HepG2 (cell line): ENCODE results near the gene GADD45GIP1. TPM values are rescaled to one million over a fixed set of nuclear protein-coding genes. Genes with fewer than 3 reads are reported as not detected.
A peak's percentile ranks its signal among the peaks of the same experiment; 100 is the strongest.

Experiments used
- AKAP8 ChIP-seq: sonication (generic); formaldehyde crosslinking; IDR thresholded peaks from 2 replicates; pipeline ENCODE4 v1.5.1; 2020; ENCODE audit warnings: mild to moderate bottlenecking, missing genetic modification reagents
- ARNT ChIP-seq: fragments of 450-650 bp; IDR thresholded peaks from 2 replicates; pipeline ENCODE4 v1.6.1; 2017
- CEBPG ChIP-seq: IDR thresholded peaks from 2 replicates; pipeline ENCODE4 v1.6.1; 2016
- CHCHD3 ChIP-seq: sonication (generic); formaldehyde crosslinking; IDR thresholded peaks from 2 replicates; pipeline ENCODE4 v1.8.0; 2022; ENCODE audit warnings: mild to moderate bottlenecking, missing genetic modification reagents, moderate library complexity
- EZH2 ChIP-seq: conservative IDR thresholded peaks from 2 replicates; pipeline ENCODE4 v1.6.1; 2012; ENCODE audit warnings: mild to moderate bottlenecking, low read depth, low read length, moderate library complexity
- KAT7 ChIP-seq: IDR thresholded peaks from 2 replicates; pipeline ENCODE4 v1.6.1; 2018; ENCODE audit warnings: borderline replicate concordance, missing compliant biosample characterization
- KLF15 ChIP-seq: sonication (generic); formaldehyde crosslinking; IDR thresholded peaks from 2 replicates; pipeline ENCODE4 v1.8.1; 2023; ENCODE audit warnings: borderline replicate concordance, mild to moderate bottlenecking, inconsistent platforms, missing genetic modification reagents, mixed read lengths
- PLRG1 ChIP-seq: fragments of 450-650 bp; conservative IDR thresholded peaks from 2 replicates; pipeline ENCODE4 v1.6.1; 2016
- RCOR2 ChIP-seq: IDR thresholded peaks from 2 replicates; pipeline ENCODE4 v1.6.1; 2016; ENCODE audit warnings: missing biosample characterization, missing genetic modification reagents
- SAFB2 ChIP-seq: sonication (generic); formaldehyde crosslinking; IDR thresholded peaks from 2 replicates; pipeline ENCODE4 v1.5.1; 2020; ENCODE audit warnings: missing genetic modification reagents, low read depth, mild to moderate bottlenecking, borderline replicate concordance
- STAT5B ChIP-seq: sonication (generic); formaldehyde crosslinking; IDR thresholded peaks from 2 replicates; pipeline ENCODE4 v1.4.0; 2020; ENCODE audit warnings: missing genetic modification reagents
- ZNF33A ChIP-seq: sonication (generic); formaldehyde crosslinking; IDR thresholded peaks from 2 replicates; pipeline ENCODE4 v1.5.1; 2020; ENCODE audit warnings: missing genetic modification reagents, mild to moderate bottlenecking, moderate library complexity, borderline replicate concordance
- ZNF614 ChIP-seq: IDR thresholded peaks from 2 replicates; pipeline ENCODE4 v1.6.1; 2018; ENCODE audit warnings: missing biosample characterization, missing genetic modification reagents, inconsistent platforms, borderline replicate concordance
- ZNF660 ChIP-seq: sonication (generic); formaldehyde crosslinking; IDR thresholded peaks from 2 replicates; pipeline ENCODE4 v1.5.1; 2020; ENCODE audit warnings: mild to moderate bottlenecking, low read depth, missing genetic modification reagents, borderline replicate concordance
- ZNF724P ChIP-seq: sonication (generic); formaldehyde crosslinking; IDR thresholded peaks from 2 replicates; pipeline ENCODE4 v1.8.0; 2022; ENCODE audit warnings: missing genetic modification reagents, borderline replicate concordance
- polyA plus RNA-seq, 8 experiments: library from polyadenylated mRNA; depleted of rRNA in 3 of 8; stranded (reverse) in 7 of 8; unstranded in 1 of 8; fragments of >200 nt; fragmentation: Illumina TruSeq in 4 of 8; extraction: Trizol in 4 of 8; gene quantifications; 2 replicates each; pipeline versions ENCODE4 v1.2.1 to v1.2.3, GENCODE V29; 2011 to 2016; ENCODE audit warnings: low read depth in 4 of 8, missing spikeins in 1 of 8, mixed read lengths in 1 of 8; ENCODE audit not compliant: insufficient read depth in 1 of 8
- total RNA-seq, 5 experiments: library from RNA; depleted of rRNA; stranded (reverse); fragments of >200 nt; fragmentation: Illumina TruSeq; extraction: Trizol; gene quantifications; 2 replicates each; pipeline ENCODE4 v1.2.3, GENCODE V29; 2016; ENCODE audit warnings: low read depth in 1 of 5
- TF ChIP-seq, protein P1 (sequence below): sonication (generic); formaldehyde crosslinking; IDR thresholded peaks from 2 replicates; pipeline ENCODE4 v1.8.0; 2022; ENCODE audit warnings: mild to moderate bottlenecking, missing genetic modification reagents, moderate library complexity
- TF ChIP-seq, protein P2 (sequence below): sonication (generic); formaldehyde crosslinking; IDR thresholded peaks from 2 replicates; pipeline ENCODE4 v1.4.0; 2020; ENCODE audit warnings: mild to moderate bottlenecking, missing genetic modification reagents
- TF ChIP-seq, protein P3 (sequence below): conservative IDR thresholded peaks from 2 replicates; pipeline ENCODE4 v1.6.1; 2018; ENCODE audit warnings: missing genetic modification reagents
- TF ChIP-seq, protein P4 (sequence below): sonication (generic); formaldehyde crosslinking; IDR thresholded peaks from 2 replicates; pipeline ENCODE4 v1.5.1; 2020; ENCODE audit warnings: mild to moderate bottlenecking, missing genetic modification reagents, moderate library complexity

Gene GADD45GIP1
- total and polyA plus RNA-seq, 2 of the 13 experiments (the other 11 are each of a cell fraction or from before 2014, with no cell fraction given), result 24.6 to 30.7 TPM

DNA sequence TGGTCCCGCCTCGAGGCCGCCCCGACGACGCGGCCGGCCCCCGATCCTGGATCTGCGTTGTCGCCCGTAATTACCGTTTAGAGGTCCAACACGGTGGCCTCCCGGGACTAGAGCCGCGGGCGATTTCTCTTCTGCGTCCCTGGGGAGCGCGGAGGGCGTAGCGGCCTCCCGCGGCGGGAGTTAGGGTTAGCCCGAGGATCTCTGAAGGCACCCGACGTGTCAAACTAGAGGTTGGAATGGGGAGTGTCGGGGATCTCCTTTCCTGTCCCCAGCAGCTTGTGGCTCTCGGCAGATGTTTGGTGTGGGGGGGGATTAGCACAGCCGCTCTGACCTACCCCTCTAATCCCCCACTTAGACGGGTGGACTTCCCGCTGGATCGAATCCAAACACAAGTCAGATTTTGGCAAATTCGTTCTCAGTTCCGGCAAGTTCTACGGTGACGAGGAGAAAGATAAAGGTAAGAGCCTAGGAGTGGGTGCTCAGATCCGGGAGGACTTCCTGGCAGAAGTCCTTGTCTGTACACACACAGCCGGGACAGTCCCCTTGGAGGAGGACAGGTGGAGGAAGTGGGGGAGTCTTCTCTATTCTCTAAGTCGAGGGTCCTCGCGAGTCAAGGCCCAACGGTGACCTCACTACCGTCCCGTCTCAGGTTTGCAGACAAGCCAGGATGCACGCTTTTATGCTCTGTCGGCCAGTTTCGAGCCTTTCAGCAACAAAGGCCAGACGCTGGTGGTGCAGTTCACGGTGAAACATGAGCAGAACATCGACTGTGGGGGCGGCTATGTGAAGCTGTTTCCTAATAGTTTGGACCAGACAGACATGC, 18.0 kb downstream of the GADD45GIP1 start (continued):
- TF ChIP-seq, protein P1, sequence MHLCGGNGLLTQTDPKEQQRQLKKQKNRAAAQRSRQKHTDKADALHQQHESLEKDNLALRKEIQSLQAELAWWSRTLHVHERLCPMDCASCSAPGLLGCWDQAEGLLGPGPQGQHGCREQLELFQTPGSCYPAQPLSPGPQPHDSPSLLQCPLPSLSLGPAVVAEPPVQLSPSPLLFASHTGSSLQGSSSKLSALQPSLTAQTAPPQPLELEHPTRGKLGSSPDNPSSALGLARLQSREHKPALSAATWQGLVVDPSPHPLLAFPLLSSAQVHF (CRISPR knock-in tag), result 0 out of 2 replicates have a peak, but pooled peaks have one; percentile 6
- TF ChIP-seq ARNT (no peak), EZH2 (no peak), ZNF614 (CRISPR knock-in tag) (no peak), ZNF660 (CRISPR knock-in tag) (no peak), CEBPG (CRISPR knock-in tag) (no peak), ZNF33A (CRISPR knock-in tag) (no peak), CHCHD3 (CRISPR knock-in tag) (no peak), PLRG1 (no peak), ZNF724P (no peak), KLF15 (CRISPR knock-in tag) (no peak), STAT5B (CRISPR knock-in tag) (no peak), RCOR2 (CRISPR knock-in tag) (no peak; the same call in 1 of the 2 replicates), SAFB2 (no peak), AKAP8 (CRISPR knock-in tag) (no peak), KAT7 (CRISPR knock-in tag) (no peak; the same call in 1 of the 2 replicates)
- TF ChIP-seq, protein P2, sequence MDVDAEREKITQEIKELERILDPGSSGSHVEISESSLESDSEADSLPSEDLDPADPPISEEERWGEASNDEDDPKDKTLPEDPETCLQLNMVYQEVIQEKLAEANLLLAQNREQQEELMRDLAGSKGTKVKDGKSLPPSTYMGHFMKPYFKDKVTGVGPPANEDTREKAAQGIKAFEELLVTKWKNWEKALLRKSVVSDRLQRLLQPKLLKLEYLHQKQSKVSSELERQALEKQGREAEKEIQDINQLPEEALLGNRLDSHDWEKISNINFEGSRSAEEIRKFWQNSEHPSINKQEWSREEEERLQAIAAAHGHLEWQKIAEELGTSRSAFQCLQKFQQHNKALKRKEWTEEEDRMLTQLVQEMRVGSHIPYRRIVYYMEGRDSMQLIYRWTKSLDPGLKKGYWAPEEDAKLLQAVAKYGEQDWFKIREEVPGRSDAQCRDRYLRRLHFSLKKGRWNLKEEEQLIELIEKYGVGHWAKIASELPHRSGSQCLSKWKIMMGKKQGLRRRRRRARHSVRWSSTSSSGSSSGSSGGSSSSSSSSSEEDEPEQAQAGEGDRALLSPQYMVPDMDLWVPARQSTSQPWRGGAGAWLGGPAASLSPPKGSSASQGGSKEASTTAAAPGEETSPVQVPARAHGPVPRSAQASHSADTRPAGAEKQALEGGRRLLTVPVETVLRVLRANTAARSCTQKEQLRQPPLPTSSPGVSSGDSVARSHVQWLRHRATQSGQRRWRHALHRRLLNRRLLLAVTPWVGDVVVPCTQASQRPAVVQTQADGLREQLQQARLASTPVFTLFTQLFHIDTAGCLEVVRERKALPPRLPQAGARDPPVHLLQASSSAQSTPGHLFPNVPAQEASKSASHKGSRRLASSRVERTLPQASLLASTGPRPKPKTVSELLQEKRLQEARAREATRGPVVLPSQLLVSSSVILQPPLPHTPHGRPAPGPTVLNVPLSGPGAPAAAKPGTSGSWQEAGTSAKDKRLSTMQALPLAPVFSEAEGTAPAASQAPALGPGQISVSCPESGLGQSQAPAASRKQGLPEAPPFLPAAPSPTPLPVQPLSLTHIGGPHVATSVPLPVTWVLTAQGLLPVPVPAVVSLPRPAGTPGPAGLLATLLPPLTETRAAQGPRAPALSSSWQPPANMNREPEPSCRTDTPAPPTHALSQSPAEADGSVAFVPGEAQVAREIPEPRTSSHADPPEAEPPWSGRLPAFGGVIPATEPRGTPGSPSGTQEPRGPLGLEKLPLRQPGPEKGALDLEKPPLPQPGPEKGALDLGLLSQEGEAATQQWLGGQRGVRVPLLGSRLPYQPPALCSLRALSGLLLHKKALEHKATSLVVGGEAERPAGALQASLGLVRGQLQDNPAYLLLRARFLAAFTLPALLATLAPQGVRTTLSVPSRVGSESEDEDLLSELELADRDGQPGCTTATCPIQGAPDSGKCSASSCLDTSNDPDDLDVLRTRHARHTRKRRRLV (CRISPR knock-in tag), result no peak
- TF ChIP-seq, protein P3, sequence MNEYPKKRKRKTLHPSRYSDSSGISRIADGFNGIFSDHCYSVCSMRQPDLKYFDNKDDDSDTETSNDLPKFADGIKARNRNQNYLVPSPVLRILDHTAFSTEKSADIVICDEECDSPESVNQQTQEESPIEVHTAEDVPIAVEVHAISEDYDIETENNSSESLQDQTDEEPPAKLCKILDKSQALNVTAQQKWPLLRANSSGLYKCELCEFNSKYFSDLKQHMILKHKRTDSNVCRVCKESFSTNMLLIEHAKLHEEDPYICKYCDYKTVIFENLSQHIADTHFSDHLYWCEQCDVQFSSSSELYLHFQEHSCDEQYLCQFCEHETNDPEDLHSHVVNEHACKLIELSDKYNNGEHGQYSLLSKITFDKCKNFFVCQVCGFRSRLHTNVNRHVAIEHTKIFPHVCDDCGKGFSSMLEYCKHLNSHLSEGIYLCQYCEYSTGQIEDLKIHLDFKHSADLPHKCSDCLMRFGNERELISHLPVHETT, result no peak
- TF ChIP-seq, protein P4, sequence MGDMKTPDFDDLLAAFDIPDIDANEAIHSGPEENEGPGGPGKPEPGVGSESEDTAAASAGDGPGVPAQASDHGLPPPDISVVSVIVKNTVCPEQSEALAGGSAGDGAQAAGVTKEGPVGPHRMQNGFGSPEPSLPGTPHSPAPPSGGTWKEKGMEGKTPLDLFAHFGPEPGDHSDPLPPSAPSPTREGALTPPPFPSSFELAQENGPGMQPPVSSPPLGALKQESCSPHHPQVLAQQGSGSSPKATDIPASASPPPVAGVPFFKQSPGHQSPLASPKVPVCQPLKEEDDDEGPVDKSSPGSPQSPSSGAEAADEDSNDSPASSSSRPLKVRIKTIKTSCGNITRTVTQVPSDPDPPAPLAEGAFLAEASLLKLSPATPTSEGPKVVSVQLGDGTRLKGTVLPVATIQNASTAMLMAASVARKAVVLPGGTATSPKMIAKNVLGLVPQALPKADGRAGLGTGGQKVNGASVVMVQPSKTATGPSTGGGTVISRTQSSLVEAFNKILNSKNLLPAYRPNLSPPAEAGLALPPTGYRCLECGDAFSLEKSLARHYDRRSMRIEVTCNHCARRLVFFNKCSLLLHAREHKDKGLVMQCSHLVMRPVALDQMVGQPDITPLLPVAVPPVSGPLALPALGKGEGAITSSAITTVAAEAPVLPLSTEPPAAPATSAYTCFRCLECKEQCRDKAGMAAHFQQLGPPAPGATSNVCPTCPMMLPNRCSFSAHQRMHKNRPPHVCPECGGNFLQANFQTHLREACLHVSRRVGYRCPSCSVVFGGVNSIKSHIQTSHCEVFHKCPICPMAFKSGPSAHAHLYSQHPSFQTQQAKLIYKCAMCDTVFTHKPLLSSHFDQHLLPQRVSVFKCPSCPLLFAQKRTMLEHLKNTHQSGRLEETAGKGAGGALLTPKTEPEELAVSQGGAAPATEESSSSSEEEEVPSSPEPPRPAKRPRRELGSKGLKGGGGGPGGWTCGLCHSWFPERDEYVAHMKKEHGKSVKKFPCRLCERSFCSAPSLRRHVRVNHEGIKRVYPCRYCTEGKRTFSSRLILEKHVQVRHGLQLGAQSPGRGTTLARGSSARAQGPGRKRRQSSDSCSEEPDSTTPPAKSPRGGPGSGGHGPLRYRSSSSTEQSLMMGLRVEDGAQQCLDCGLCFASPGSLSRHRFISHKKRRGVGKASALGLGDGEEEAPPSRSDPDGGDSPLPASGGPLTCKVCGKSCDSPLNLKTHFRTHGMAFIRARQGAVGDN (CRISPR knock-in tag), result peak; percentile 6; the same call in 1 of the 2 replicates
